ENCODE data around the gene URGCP.
"Not testable (repeated sequence)": the region's sequence is repeated elsewhere in the genome, so short reads cannot be mapped to it uniquely, and the experiment has no call there.

URGCP gene

GRCh38 chr7:43834463-43835251 lies 71.7 kb downstream of the URGCP start:
- peak; percentile 2 for DNase-seq (ENCODE audit: low read depth)

GRCh38 chr7:43830917-43831316 lies 75.5 kb downstream of the URGCP start:
- DNase-seq (ENCODE audit: low read depth) = not testable (repeated sequence)
